Thoracic aorta (tissue), 2 donors: Measurements from ENCODE around the gene PPTC7. TPM values are rescaled to one million over a fixed set of nuclear protein-coding genes. Genes with fewer than 3 reads are reported as not detected.
"Not testable (repeated sequence)": the region's sequence is repeated elsewhere in the genome, so short reads cannot be mapped to it uniquely, and the experiment has no call there.

ENCODE experiments used
- ATAC-seq: fragments of 150-250 bp; one replicate; pipeline ENCODE4 v1.8.0; 2017; ENCODE audit warnings: low read depth; ENCODE audit not compliant: insufficient number of reproducible peaks, low FRiP score
- DNase-seq: peaks from one replicate; pipeline ENCODE4 v3.0.0-alpha.2; 2020; ENCODE audit warnings: low spot score
- H3K27ac ChIP-seq, 2 donors: fragments of 200-600 bp; sonication (generic); 1 replicate in 1 of 2; 2 replicates in 1 of 2; pipeline ENCODE4 v1.5.1; 2016; ENCODE audit warnings: mild to moderate bottlenecking in 2 of 2, moderate library complexity in 2 of 2
- H3K27me3 ChIP-seq: fragments of 200-600 bp; sonication (generic); replicated peaks from 2 replicates; pipeline ENCODE4 v1.6.0; 2016; ENCODE audit warnings: mild to moderate bottlenecking; ENCODE audit not compliant: insufficient read depth
- H3K36me3 ChIP-seq: fragments of 200-600 bp; sonication (generic); one replicate; pipeline ENCODE4 v1.5.1; 2016
- H3K4me1 ChIP-seq, 2 donors: fragments of 200-600 bp; sonication (generic); 1 replicate in 1 of 2; 2 replicates in 1 of 2; pipeline versions ENCODE4 v1.5.1 to v1.6.0; 2016; ENCODE audit warnings: low read depth in 2 of 2, mild to moderate bottlenecking in 1 of 2; ENCODE audit not compliant: control insufficient read depth in 1 of 2
- H3K4me3 ChIP-seq: fragments of 200-600 bp; sonication (generic); 2 replicates; pipeline ENCODE4 v1.5.1; 2016; ENCODE audit warnings: mild to moderate bottlenecking
- H3K9me3 ChIP-seq: fragments of 200-600 bp; sonication (generic); 2 replicates; pipeline ENCODE4 v1.5.1; 2016
- total RNA-seq, 2 donors: library from RNA; depleted of rRNA; stranded (reverse); fragments of >200 nt; gene quantifications; one replicate each; pipeline versions ENCODE4 v1.1.0 to v1.2.3, GENCODE V29; 2016
- TF ChIP-seq, protein P1 (sequence below): fragments of 200-600 bp; sonication (generic); IDR thresholded peaks from one replicate; pipeline ENCODE4 v1.5.1; 2019; ENCODE audit warnings: antibody characterized with exemption

Gene PPTC7
- total RNA-seq, 2 donors from 2014 or later = 11.8 to 30.4 TPM

- peak overlapping the region in 1 of 2 donors; percentile 43 for H3K27ac ChIP-seq
- no peaks in the 10 kb centered on the region for H3K9me3 ChIP-seq
- DNase-seq (no peak), ATAC-seq (no peak)
- H3K4me3 ChIP-seq = no peak overlapping the region
- peaks cover 19 to 41% of the 10 kb centered on the region in 2 donors for H3K4me1 ChIP-seq
- no peaks in the 10 kb centered on the region for H3K36me3 ChIP-seq
- TF ChIP-seq, protein P1, sequence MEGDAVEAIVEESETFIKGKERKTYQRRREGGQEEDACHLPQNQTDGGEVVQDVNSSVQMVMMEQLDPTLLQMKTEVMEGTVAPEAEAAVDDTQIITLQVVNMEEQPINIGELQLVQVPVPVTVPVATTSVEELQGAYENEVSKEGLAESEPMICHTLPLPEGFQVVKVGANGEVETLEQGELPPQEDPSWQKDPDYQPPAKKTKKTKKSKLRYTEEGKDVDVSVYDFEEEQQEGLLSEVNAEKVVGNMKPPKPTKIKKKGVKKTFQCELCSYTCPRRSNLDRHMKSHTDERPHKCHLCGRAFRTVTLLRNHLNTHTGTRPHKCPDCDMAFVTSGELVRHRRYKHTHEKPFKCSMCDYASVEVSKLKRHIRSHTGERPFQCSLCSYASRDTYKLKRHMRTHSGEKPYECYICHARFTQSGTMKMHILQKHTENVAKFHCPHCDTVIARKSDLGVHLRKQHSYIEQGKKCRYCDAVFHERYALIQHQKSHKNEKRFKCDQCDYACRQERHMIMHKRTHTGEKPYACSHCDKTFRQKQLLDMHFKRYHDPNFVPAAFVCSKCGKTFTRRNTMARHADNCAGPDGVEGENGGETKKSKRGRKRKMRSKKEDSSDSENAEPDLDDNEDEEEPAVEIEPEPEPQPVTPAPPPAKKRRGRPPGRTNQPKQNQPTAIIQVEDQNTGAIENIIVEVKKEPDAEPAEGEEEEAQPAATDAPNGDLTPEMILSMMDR = no peak
- H3K27me3 ChIP-seq = no peaks in the 10 kb centered on the region
Measured at GRCh38 chr12:110547090-110547489, 36.0 kb downstream of the PPTC7 start.

DNA sequence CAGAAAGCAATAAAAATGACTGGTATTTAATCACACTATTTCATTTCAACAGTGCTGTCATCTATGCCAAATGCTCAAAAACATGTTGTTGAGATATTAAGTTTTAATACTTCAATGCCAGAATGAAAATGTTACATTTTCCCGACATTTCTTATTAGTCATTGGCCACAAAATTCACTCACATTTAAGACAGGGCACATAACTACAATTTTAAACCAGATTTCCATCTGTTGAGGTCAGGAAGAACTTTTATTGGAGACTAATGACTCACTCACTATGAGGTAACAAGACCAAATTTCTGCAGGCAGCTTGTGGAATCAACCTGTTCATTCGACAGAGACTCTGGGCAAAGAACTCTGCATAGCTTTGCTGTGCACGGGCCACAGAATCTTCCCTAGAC is 36.8 kb downstream of the PPTC7 start:
- no peak for DNase-seq

DNA sequence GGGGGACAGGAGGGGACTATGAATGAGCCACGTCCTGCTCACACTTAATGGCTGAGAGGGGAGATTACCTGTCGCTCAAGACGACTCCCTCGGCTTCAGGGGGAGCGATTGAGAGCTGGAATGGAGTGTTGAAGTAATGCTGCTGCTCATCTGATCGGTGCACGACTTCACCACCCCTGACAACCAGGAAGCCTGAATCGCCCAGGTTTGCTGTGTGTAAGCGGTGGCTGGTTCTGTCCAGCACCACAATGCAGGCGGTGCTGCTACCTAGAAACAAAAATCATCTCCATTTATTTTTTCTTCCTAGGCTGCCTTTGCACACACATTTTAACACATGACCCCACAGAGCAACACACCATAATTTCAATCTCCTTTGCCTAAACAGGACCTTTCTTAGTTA is 37.3 kb downstream of the PPTC7 start:
- Histone ChIP-seq H3K4me1 (peaks cover 19 to 43% of the 10 kb centered on the region in 2 donors), H3K27me3 (no peaks in the 10 kb centered on the region), H3K4me3 (no peak overlapping the region), H3K27ac (peak overlapping the region in 1 of 2 donors; percentile 19), H3K36me3 (no peaks in the 10 kb centered on the region), H3K9me3 (no peaks in the 10 kb centered on the region)
- TF ChIP-seq, protein P1 = no peak
- ATAC-seq = no peak
- no peak for DNase-seq

More for the DNA sequence above, 36.8 kb downstream of the PPTC7 start:
- no peaks in the 10 kb centered on the region for H3K27me3 ChIP-seq
- no peaks in the 10 kb centered on the region for H3K9me3 ChIP-seq
- H3K36me3 ChIP-seq = no peaks in the 10 kb centered on the region
- ATAC-seq = peak; percentile 62
- peak overlapping the region in 1 of 2 donors; percentile 43 for H3K27ac ChIP-seq
- TF ChIP-seq, protein P1 = no peak
- H3K4me1 ChIP-seq = peaks cover 19 to 43% of the 10 kb centered on the region in 2 donors
- H3K4me3 ChIP-seq = no peak overlapping the region

DNA sequence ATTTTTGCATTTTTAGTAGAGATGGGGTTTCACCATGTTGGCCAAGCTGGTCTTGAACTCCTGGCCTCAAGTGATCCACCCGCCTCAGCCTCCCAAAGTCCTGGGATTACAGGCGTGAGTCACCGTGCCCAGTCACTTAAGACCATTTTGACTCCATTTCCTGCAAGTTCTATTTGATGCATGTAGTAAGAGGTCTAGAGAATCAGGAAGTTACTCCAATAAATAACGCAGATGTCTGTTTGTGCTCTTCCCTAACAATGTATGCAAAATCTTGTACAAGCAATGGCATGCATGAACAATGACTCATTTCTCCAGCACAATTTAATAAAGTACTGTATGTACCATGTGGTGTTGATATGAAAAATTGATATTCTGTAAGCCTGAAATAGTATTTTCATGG is 37.9 kb downstream of the PPTC7 start:
- H3K9me3 ChIP-seq, ATAC-seq, H3K27me3 ChIP-seq, H3K4me3 ChIP-seq, DNase-seq, H3K27ac ChIP-seq, H3K36me3 ChIP-seq: not testable (repeated sequence)
- peaks cover 19 to 43% of the 10 kb centered on the region in 2 donors for H3K4me1 ChIP-seq

DNA sequence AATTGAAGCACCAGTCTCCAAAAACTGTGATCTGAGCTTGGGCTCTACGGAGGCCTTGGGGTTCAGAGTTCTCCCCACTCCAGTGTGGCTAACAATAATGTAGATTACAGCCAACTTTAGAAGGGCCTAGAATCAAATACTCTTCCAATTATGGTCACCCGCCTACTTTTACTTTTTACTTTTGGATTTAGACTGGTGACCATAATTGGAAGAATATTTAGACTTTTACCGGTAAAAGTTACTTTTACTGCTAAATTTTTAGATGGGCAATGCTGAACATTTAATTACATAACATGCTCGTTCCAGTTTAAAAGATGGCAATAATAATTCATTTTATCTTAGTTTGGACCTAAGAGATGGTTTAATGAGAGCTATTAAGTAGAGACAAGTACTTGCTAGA is 39.2 kb downstream of the PPTC7 start:
- Histone ChIP-seq H3K27me3 (no peaks in the 10 kb centered on the region), H3K4me1 (peaks cover 19 to 43% of the 10 kb centered on the region in 2 donors), H3K36me3 (no peaks in the 10 kb centered on the region), H3K27ac (peak overlapping the region; percentile 68 to 72), H3K9me3 (no peaks in the 10 kb centered on the region), H3K4me3 (peak overlapping the region; percentile 40)
- no peak for ATAC-seq
- TF ChIP-seq, protein P1 = no peak
- no peak for DNase-seq
